Tibial nerve (tissue), 4 donors: Measurements from ENCODE around the gene ANO6.

Experiments
- CTCF ChIP-seq, 5 experiments: fragments of 200-600 bp in 3 of 5; fragments of 450-650 bp in 2 of 5; sonication (generic) in 3 of 5; IDR thresholded peaks; one replicate each; pipeline ENCODE4 v1.5.1; 2016 to 2019; ENCODE audit warnings: antibody characterized with exemption in 5 of 5, mild to moderate bottlenecking in 3 of 5, moderate library complexity in 2 of 5
- EP300 ChIP-seq, 2 donors: sonication (generic); formaldehyde crosslinking; IDR thresholded peaks; one replicate each; pipeline ENCODE4 v1.6.1; 2017; ENCODE audit warnings: antibody characterized with exemption in 2 of 2, mild to moderate bottlenecking in 1 of 2
- POLR2A ChIP-seq, 2 donors: fragments of 450-650 bp; IDR thresholded peaks; one replicate each; pipeline ENCODE4 v1.6.1; 2017; ENCODE audit warnings: antibody characterized with exemption in 2 of 2, mild to moderate bottlenecking in 2 of 2, moderate library complexity in 2 of 2

- TF ChIP-seq CTCF (IDR thresholded peaks at IDR 0.05) (no peak), EP300 (IDR thresholded peaks at IDR 0.05) (no peak), POLR2A (IDR thresholded peaks at IDR 0.05) (no peak)
Measured at GRCh38 chr12:45331552-45331951, 115.7 kb downstream of the ANO6 start.
